HG02678 (cell line): ENCODE measurements around the gene RHOF.

Source experiments
- ATAC-seq: cut with Tn5 transposase; IDR thresholded peaks from one replicate; pipeline ENCODE4 v1.9.1; 2021; ENCODE audit warnings: mild to moderate bottlenecking, moderate library complexity; ENCODE audit not compliant: unreplicated experiment

Gene RHOF

GRCh38 chr12:121805171-121806008 is 11.9 kb upstream of the RHOF start:
- ATAC-seq = no peak

- no peak for ATAC-seq
Measured at GRCh38 chr12:121804417-121805111, 11.1 kb upstream of the RHOF start.

- no peak for ATAC-seq
Measured at GRCh38 chr12:121803861-121804416, 10.5 kb upstream of the RHOF start, which contains the start of gene SETD1B. SETD1B (plus strand) TSS chr12:121804009; CDS start chr12:121804738, 729 bp downstream.

GRCh38 chr12:121802843-121803698 is 9.6 kb upstream of the RHOF start:
- peak; percentile 33 for ATAC-seq

- no peak for ATAC-seq
Measured at GRCh38 chr12:121802485-121802842, 9.0 kb upstream of the RHOF start.

- ATAC-seq = no peak
Measured at GRCh38 chr12:121801595-121802484, 8.4 kb upstream of the RHOF start.

GRCh38 chr12:121800694-121801594 is 7.5 kb upstream of the RHOF start:
- ATAC-seq = no peak

- no peak for ATAC-seq
Measured at GRCh38 chr12:121799842-121800693, 6.6 kb upstream of the RHOF start.

GRCh38 chr12:121799156-121799841 is 5.8 kb upstream of the RHOF start:
- ATAC-seq = no peak

GRCh38 chr12:121798787-121799155 is 5.3 kb upstream of the RHOF start:
- ATAC-seq = no peak

- no peak for ATAC-seq
Measured at GRCh38 chr12:121797937-121798786, 4.7 kb upstream of the RHOF start.

- ATAC-seq = no peak
Measured at GRCh38 chr12:121796855-121797751, 3.6 kb upstream of the RHOF start.

- ATAC-seq = no peak
Measured at GRCh38 chr12:121795034-121795968, 1.8 kb upstream of the RHOF start.

GRCh38 chr12:121794534-121795033 is 1.1 kb upstream of the RHOF start:
- peak; percentile 0 for ATAC-seq
